ENCODE data around the gene PRSS21. TPM values are rescaled to one million over a fixed set of nuclear protein-coding genes. Genes with fewer than 3 reads are reported as not detected.

PRSS21 gene
- total RNA-seq, 4 donors from 2014 or later, result 1.6 to 1.9 TPM; not detected in 2

GRCh38 chr16:2808181-2808580, 8.9 kb upstream of the PRSS21 start:
- DNase-seq, result no peak
- WGBS, 2 donors (ENCODE audit: low coverage in 1 of 2), result 91% methylated on average over 7 of the region's 7 CpGs; no CpG with 5 or more reads in 1 of the 2 donors
- H3K4me3 ChIP-seq, result no peak overlapping the region
- no peaks in the 10 kb centered on the region for H3K36me3 ChIP-seq
- peaks cover 7 to 9% of the 10 kb centered on the region in 2 donors for H3K9me3 ChIP-seq
- no peak overlapping the region for H3K27ac ChIP-seq
- intact Hi-C loops (cut with DNase I; ENCODE audit: low total_unique reads) (no loop called here), in situ Hi-C loops (cut with MboI; ENCODE audit: low pct_ligation_motif_present in 1 of 4, low pct_unique_long_range_greater_than_20kb in 1 of 4, low sequenced_read_pairs in 3 of 4) (no loop called here)
- no peak for TF ChIP-seq POLR2A (IDR thresholded peaks at IDR 0.05)
- TF ChIP-seq EP300 (IDR thresholded peaks at IDR 0.05; ENCODE audit: low read depth), result no peak
- no peak for TF ChIP-seq POLR2AphosphoS5 (IDR thresholded peaks at IDR 0.05)
- no peaks in the 10 kb centered on the region for H3K4me1 ChIP-seq
- H3K27me3 ChIP-seq, result peaks cover 15% of the 10 kb centered on the region

GRCh38 chr16:2809149-2809760, 7.8 kb upstream of the PRSS21 start:
- peaks cover 15% of the 10 kb centered on the region for H3K27me3 ChIP-seq
- intact Hi-C loops (cut with DNase I; ENCODE audit: low total_unique reads) (no loop called here), in situ Hi-C loops (cut with MboI; ENCODE audit: low pct_ligation_motif_present in 1 of 4, low pct_unique_long_range_greater_than_20kb in 1 of 4, low sequenced_read_pairs in 3 of 4) (no loop called here)
- H3K27ac ChIP-seq, result no peak overlapping the region
- DNase-seq, result no peak
- peaks cover 0 to 1% of the 10 kb centered on the region in 2 donors for H3K9me3 ChIP-seq
- H3K4me1 ChIP-seq, result no peaks in the 10 kb centered on the region
- no peak overlapping the region for H3K4me3 ChIP-seq
- TF ChIP-seq, protein P1, sequence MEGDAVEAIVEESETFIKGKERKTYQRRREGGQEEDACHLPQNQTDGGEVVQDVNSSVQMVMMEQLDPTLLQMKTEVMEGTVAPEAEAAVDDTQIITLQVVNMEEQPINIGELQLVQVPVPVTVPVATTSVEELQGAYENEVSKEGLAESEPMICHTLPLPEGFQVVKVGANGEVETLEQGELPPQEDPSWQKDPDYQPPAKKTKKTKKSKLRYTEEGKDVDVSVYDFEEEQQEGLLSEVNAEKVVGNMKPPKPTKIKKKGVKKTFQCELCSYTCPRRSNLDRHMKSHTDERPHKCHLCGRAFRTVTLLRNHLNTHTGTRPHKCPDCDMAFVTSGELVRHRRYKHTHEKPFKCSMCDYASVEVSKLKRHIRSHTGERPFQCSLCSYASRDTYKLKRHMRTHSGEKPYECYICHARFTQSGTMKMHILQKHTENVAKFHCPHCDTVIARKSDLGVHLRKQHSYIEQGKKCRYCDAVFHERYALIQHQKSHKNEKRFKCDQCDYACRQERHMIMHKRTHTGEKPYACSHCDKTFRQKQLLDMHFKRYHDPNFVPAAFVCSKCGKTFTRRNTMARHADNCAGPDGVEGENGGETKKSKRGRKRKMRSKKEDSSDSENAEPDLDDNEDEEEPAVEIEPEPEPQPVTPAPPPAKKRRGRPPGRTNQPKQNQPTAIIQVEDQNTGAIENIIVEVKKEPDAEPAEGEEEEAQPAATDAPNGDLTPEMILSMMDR (IDR thresholded peaks at IDR 0.05), result no peak
- TF ChIP-seq EP300 (IDR thresholded peaks at IDR 0.05; ENCODE audit: low read depth) (no peak), POLR2A (IDR thresholded peaks at IDR 0.05) (no peak), POLR2AphosphoS5 (IDR thresholded peaks at IDR 0.05) (no peak)
- no peaks in the 10 kb centered on the region for H3K36me3 ChIP-seq
- WGBS, 2 donors (ENCODE audit: low coverage in 1 of 2), result 80 to 83% methylated on average over 3 of the region's 3 CpGs

- in situ Hi-C loops (cut with MboI; ENCODE audit: low pct_ligation_motif_present in 1 of 4, low pct_unique_long_range_greater_than_20kb in 1 of 4, low sequenced_read_pairs in 3 of 4), result no loop called here
Measured at GRCh38 chr16:2810651-2811050, 6.4 kb upstream of the PRSS21 start.

GRCh38 chr16:2811703-2812471, 5.2 kb upstream of the PRSS21 start:
- intact Hi-C loops (cut with DNase I; ENCODE audit: low total_unique reads), result no loop called here

More at GRCh38 chr16:2810651-2811050, 6.4 kb upstream of the PRSS21 start:
- Histone ChIP-seq H3K4me1 (peaks cover 0 to 4% (median 0%) of the 10 kb centered on the region in 4 donors), H3K27ac (no peak overlapping the region), H3K4me3 (no peak overlapping the region), H3K9me3 (no peaks in the 10 kb centered on the region), H3K27me3 (peaks cover 20% of the 10 kb centered on the region), H3K36me3 (no peaks in the 10 kb centered on the region)
- TF ChIP-seq POLR2AphosphoS5 (IDR thresholded peaks at IDR 0.05) (no peak), EP300 (IDR thresholded peaks at IDR 0.05; ENCODE audit: low read depth) (no peak), POLR2A (IDR thresholded peaks at IDR 0.05) (no peak)
- TF ChIP-seq, protein P1 (IDR thresholded peaks at IDR 0.05), result no peak
- DNase-seq, result no peak
- 60 to 90% methylated on average over 1 to 6 of the region's 6 CpGs for WGBS, 2 donors (ENCODE audit: low coverage in 1 of 2)
- intact Hi-C loops (cut with DNase I; ENCODE audit: low total_unique reads), result no loop called here

More at GRCh38 chr16:2811703-2812471, 5.2 kb upstream of the PRSS21 start:
- no peak for DNase-seq
- TF ChIP-seq, protein P1 (IDR thresholded peaks at IDR 0.05), result no peak
- WGBS, 2 donors (ENCODE audit: low coverage in 1 of 2), result 70% methylated on average over 14 of the region's 15 CpGs; no CpG with 5 or more reads in 1 of the 2 donors
- Histone ChIP-seq H3K4me3 (no peak overlapping the region), H3K9me3 (no peaks in the 10 kb centered on the region), H3K27me3 (peaks cover 26% of the 10 kb centered on the region), H3K27ac (no peak overlapping the region), H3K4me1 (peaks cover 0 to 4% (median 0%) of the 10 kb centered on the region in 4 donors), H3K36me3 (no peaks in the 10 kb centered on the region)
- in situ Hi-C loops (cut with MboI; ENCODE audit: low pct_ligation_motif_present in 1 of 4, low pct_unique_long_range_greater_than_20kb in 1 of 4, low sequenced_read_pairs in 3 of 4), result no loop called here
